Panc1 (cell line): Measurements from ENCODE around the gene STARD9.

Source experiments
- CTCF ChIP-seq: fragments of 450-650 bp; IDR thresholded peaks from 2 replicates; pipeline ENCODE4 v1.5.1; 2017; ENCODE audit warnings: mild to moderate bottlenecking
- POLR2AphosphoS5 ChIP-seq: IDR thresholded peaks from 2 replicates; pipeline ENCODE4 v1.6.1; 2012; ENCODE audit warnings: mild to moderate bottlenecking, low read depth, low read length, moderate library complexity
- REST ChIP-seq, 2 experiments: IDR thresholded peaks; 2 replicates each; pipeline ENCODE4 v1.6.1; 2011 to 2012; ENCODE audit warnings: low read depth in 2 of 2, control low read depth in 1 of 2, low read length in 1 of 2, mild to moderate bottlenecking in 1 of 2, moderate library complexity in 1 of 2; ENCODE audit not compliant: insufficient read depth in 1 of 2
- SIN3A ChIP-seq: IDR thresholded peaks from 2 replicates; pipeline ENCODE4 v1.6.1; 2012; ENCODE audit warnings: low read depth, mild to moderate bottlenecking, low read length, moderate library complexity, borderline replicate concordance; ENCODE audit not compliant: insufficient read depth
- TCF7L2 ChIP-seq: IDR thresholded peaks from 2 replicates; pipeline ENCODE4 v1.6.1; 2011; ENCODE audit warnings: mild to moderate bottlenecking, low read depth, low read length, inconsistent platforms

- no peak for TF ChIP-seq CTCF
- no peak for TF ChIP-seq POLR2AphosphoS5
- TF ChIP-seq SIN3A, result no peak
- no peak for TF ChIP-seq TCF7L2
- TF ChIP-seq REST (IDR thresholded peaks at IDR 0.05; ENCODE audit: insufficient read depth in 1 of 2, low read depth in 2 of 2, low read length in 1 of 2), result no peak
Measured at GRCh38 chr15:42665827-42666226, 90.4 kb downstream of the STARD9 start.
